ENCODE data around the gene CST8.

Gene CST8

GRCh38 chr20:23519556-23519955, 28.6 kb downstream of the CST8 start:
- in situ Hi-C loops (cut with MboI; ENCODE audit: low sequenced_read_pairs): no loop called here

DNA sequence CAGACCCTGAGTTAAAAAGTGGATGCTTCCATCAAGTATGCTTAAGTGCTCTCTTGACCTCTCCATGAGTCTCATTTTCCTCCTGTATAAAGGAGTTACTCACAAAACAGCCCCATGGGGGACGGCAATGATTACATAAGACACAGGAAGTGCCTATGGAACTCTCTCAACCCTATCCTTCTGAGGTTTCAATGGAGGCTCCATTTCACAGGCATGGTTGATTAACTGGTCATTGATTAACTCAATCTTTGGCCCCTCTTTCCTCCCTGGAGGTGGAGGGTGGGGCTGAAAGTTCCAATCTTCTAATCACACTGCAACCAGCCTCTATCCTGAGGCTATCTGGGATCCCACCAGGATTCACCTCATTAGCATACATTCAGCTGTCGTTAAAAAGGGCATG, 29.3 kb downstream of the CST8 start:
- in situ Hi-C loops (cut with MboI; ENCODE audit: low sequenced_read_pairs): no loop called here

GRCh38 chr20:23524146-23524545, 33.2 kb downstream of the CST8 start:
- in situ Hi-C loops (cut with MboI; ENCODE audit: low sequenced_read_pairs): no loop called here

- in situ Hi-C loops (cut with MboI; ENCODE audit: low sequenced_read_pairs): no loop called here
These were observed 35.9 kb downstream of the CST8 start for GRCh38 chr20:23526850-23527249.

DNA sequence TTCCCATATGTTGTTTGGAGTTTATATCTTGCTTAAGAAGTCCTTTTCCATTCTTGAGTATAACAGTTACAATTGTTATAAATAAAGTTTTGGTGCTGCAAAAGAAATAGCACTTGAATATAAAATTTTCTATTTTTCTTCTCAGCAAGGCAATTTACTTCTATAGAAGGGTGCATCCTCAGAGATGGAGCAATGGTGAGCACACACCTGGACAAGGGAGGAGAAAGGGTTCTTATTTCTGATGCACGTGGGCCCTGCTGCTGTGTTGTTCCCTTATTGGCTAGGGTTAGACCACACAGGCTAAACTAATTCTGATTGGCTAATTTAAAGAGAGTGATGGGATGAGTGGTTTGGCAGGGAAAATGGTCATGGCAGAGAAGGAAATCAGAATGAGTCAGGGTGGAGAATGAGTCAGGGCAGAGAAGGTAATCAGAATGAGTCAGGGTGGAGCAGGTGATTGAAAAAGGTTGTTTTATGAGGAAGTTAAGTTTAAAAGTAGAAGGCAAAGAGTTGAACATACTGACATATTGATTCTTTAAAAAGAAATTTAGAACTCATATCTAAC, 38.0 kb downstream of the CST8 start:
- in situ Hi-C loops (cut with MboI; ENCODE audit: low sequenced_read_pairs): no loop called here

- in situ Hi-C loops (cut with MboI; ENCODE audit: low sequenced_read_pairs): no loop called here
These were observed 40.1 kb downstream of the CST8 start for GRCh38 chr20:23530937-23531567.

DNA sequence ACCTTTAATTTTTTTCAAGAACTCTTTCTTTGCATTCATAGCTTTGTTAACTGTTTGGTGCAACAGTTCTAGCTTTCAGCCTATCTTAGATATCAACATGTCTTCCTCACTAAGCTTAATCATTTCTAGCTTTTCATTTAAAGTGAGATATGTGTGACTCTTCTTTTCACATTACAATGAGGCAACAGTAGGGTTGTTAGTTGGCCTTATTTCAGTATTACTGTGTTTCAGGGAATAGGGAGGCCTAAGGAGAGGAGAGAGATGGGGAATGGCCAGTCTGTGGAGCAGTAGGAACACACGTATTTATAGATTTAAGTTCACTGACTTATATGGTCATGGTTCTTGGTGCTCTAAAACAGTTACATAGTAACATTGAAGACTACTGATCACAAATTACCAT, 41.6 kb downstream of the CST8 start:
- in situ Hi-C loops (cut with MboI; ENCODE audit: low sequenced_read_pairs): no loop called here

- in situ Hi-C loops (cut with MboI; ENCODE audit: low sequenced_read_pairs): no loop called here
These were observed 42.2 kb downstream of the CST8 start for GRCh38 chr20:23533161-23533560.

DNA sequence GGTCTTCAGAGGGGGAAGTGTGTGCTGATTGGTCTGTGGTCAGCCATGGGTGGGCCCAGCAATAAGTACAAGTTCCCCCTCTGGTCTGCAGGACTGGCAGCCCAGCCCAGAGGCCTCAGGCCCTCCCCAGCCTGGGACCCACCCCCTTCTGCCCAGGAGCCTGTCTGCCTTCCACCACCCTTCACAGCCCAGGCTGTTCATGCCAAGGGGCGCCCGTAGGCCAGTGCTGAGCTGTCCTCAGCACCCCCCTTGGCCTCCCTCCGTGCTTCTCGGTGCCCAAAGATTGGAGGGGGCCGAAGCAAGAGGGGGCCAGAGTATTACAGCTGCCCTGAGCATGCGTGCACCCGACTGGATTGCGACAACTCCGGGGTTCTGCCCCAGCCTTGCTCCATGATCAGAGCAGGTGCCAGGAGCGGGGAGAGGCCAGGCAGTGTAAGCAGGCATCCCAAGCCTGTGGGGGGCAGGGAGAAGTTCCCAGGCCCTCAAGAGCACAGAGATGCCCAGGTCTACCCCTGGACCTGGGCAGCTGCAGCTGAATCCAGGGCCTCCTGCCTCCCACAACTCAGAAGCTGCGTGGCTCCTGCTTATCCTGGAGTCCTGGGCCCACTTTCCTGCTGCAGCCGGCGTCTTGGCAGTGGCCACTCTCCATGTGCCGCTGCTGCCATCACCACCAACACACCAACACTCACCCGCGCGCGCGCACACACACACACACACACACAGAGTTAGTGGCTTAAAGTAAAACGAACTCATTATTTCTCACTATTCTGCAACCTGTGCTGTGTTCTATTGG, 44.1 kb downstream of the CST8 start:
- in situ Hi-C loops (cut with MboI; ENCODE audit: low sequenced_read_pairs): no loop called here

- in situ Hi-C loops (cut with MboI; ENCODE audit: low sequenced_read_pairs): no loop called here
These were observed 45.5 kb downstream of the CST8 start for GRCh38 chr20:23536328-23536974.

GRCh38 chr20:23537030-23537429, 46.1 kb downstream of the CST8 start:
- in situ Hi-C loops (cut with MboI; ENCODE audit: low sequenced_read_pairs): no loop called here

DNA sequence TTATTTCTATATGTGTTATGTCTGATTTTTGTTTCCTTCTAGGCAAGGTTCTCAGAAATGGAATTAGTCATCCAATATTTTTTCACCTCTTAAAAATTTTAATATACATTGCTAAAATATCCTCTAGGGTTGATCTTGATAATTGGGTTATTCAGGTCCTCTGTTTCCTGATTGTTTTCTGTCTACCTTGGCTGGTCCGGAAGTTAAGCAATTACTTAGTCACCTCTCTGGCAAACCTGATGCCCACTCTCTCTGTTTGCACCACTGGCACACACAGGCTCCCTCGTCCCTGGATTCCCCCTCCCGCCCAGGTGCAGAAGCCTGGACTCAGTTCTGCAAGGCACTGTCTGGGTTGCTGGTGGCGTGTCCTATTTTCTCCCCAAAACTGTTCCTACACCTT, 49.7 kb downstream of the CST8 start:
- in situ Hi-C loops (cut with MboI; ENCODE audit: low sequenced_read_pairs): no loop called here

DNA sequence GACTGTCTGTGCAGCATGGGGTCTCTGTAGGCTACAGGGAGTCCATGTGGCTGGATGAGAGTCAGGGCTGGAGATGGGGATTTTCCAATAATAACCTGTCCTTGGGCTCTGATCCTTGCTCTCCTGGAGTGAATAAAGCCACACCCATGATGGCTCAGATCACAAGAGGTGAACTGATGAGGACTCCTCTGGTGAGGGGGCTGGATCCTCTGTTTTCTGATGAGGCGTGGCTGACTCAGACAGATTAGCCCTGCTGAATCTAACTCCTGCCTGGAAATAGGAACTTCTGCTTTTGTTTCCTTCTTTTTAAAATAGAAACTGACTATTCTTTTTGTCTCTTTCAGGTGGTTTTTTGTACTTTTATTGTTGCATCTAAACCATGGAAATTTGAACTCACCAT, 50.4 kb downstream of the CST8 start:
- in situ Hi-C loops (cut with MboI; ENCODE audit: low sequenced_read_pairs): no loop called here

DNA sequence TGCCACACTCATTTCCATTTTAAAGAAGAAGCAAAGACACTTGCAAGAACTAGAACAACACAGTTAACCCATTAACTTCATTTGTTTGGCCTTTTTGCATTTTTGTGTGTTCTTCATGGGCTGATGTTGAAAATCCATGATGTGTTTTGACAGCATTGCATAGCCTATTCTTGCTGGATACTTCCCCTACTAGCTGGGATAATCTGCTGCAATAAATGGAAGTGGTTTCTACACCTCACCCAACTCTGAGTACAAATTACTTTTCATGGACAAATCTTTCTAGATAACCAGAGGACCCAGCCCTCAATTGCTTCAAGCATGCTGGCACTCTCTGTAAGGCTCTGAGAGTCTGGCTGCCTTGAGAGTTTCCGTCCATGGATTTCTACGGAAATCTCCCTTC, 50.9 kb downstream of the CST8 start:
- in situ Hi-C loops (cut with MboI; ENCODE audit: low sequenced_read_pairs): no loop called here

GRCh38 chr20:23542801-23543200, 51.9 kb downstream of the CST8 start:
- in situ Hi-C loops (cut with MboI; ENCODE audit: low sequenced_read_pairs): no loop called here

DNA sequence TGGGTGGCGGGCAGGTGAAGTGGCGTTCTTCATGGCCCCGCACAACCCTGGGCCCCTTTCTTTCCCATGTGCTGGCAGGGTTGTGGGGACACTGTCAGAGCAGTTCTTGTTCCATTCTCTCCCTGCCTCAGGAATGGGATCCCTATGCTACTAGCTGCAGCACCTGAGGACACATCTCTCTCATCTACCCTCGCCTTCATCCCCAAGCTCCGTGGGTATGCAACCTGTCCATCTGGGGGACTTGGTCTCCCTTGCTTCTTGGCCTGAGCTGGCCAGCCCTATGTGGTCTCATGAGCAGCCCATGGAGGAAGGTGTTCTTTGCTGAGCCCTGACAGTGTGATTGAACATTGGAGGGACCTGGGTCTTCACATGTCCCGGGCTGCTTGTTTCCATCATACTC, 53.2 kb downstream of the CST8 start:
- in situ Hi-C loops (cut with MboI; ENCODE audit: low sequenced_read_pairs): no loop called here
